NCI-H187 treated with DMSO at 0.1 percent for 48 hours (cell line): ENCODE data around the gene CACTIN.

Source experiments
- DNase-seq: peaks from one replicate; lab custom pipeline; 2025; lab: John Stamatoyannopoulos, UW

The CACTIN gene

DNA sequence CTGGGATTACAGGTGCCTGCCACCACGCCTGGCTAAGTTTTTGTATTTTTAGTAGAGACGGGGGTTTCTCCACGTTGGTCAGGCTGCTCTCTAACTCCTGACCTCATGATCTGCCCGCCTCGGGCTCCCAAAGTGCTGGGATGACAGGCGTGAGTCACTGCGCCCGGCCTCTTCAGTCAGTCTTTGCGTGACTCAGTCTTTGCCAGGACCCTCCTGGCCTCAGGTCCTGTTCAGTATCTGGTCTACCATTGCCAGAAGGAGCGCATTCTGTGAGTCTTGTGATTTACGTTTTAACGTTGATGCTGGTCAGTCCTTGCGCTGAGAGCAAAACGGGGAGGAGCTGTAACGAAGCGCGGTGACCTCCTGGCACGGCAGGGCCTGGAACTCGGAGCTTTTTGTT, 61.5 kb downstream of the CACTIN start:
- no peak for DNase-seq

DNA sequence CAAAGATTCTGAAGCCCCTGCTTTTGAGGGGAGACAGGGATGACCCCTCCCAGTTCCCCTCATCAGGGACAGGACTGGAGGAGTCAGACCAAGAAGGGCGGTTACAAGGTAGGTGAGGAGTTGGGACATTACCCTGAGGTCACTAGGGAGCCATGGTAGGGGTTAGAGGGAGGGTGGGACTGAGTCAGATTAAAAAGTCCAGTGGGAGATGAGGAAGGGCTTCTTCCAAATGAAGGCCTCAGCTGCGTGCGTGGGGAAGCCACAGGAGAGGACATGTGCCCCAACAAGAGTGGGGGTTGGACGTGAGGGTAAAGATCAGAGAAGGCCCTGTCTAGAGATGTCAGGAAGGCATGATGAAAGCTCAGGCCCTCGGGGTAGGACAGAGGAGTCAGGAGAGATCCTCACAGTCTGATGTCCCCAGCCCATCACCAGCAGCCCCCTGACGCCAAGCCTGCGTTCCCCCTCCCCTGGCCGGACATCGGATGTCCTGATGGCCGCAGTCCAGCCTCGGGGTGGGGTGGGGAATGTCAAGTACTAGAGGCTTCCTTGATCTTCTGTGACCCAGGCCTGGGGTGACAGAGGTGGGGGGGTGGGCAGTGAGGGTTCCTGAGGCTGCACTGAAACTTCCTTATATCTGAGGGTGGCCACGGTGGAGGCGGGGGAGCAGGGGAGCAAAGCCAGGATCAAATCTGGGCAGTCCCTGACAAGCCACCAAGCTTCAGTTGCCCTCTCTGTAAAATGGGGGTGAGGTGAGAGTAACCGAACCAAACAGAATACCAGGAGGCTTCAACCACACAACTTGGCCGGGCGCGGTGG, 62.7 kb downstream of the CACTIN start:
- DNase-seq = no peak
